Measurements from ENCODE around the gene LGMN.
A peak's percentile ranks its signal among the peaks of the same experiment; 100 is the strongest.

LGMN gene

DNA sequence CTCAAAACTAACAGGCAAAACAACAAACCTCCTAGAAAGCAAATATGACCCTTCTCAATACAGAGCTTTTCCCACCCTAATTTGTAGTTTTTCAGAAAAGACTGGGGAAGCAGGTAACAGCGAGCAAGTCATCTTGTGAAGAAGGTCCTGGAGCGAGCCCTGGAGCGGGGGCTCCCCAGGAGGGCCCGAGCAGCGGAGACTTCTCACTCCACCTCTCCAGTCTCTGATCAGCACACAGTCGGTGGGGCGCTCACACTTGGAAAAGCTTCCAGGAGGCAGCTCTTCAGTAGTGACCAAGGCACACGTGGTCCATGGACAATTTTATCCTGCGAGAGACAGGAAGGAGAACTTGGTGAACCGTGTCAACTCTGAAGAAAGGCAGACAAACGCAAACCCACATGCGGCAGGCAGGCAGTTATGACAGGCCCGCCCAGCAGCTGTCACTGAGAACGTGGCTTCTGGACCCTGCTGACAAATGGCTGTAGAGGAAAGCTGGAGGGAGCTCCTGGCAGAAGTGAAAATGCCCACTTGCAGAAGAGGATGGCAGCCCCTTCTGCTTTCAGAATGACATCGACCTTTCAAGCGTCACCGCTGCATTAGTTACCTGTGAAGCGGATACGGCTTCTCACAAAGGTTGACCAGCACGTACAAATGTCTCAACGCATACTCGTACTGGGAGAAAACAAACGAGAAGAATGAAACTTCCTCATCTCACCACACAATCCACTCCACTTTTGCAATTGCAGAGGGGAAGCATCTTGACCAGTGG lies 44.2 kb downstream of the LGMN start:
- DNase-seq (ENCODE audit: insufficient read length, low spot score) (no peak), FAIRE-seq (peak; percentile 99)
- TF ChIP-seq POU2F2 (IDR thresholded peaks at IDR 0.05; ENCODE audit: low read depth, low read length) (no peak), SPI1 (IDR thresholded peaks at IDR 0.05; ENCODE audit: low read depth, low read length) (peak; percentile 88)

DNA sequence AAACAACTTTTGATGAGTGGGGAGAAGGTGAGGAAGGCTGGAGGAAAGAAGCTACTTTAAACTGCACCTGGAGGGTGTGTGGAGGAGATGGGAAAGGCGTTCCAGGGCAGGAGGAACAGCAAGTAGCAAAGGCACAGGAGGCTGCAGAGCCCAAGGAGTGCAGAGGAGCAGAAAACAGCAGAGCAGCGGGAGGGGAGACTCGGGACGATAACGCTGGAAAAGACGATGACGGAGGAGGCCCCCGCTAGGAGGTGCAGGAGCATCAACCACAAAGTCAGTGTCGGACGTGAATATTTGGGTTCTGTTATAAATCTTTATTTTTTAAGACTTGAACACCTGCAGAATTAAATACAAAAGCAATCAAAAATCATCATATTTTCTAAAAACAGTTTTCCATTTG lies 44.9 kb downstream of the LGMN start:
- DNase-seq (ENCODE audit: insufficient read length, low spot score) (no peak), FAIRE-seq (no peak)
- TF ChIP-seq SPI1 (IDR thresholded peaks at IDR 0.05; ENCODE audit: low read depth, low read length) (no peak), PAX5 (IDR thresholded peaks at IDR 0.05; ENCODE audit: insufficient read depth, low read length, severe bottlenecking) (no peak), POLR2AphosphoS5 (IDR thresholded peaks at IDR 0.05; ENCODE audit: low read depth, low read length) (no peak), POLR2A (IDR thresholded peaks at IDR 0.05; ENCODE audit: low read depth, low read length) (no peak), TAF1 (IDR thresholded peaks at IDR 0.05; ENCODE audit: low read depth, low read length) (no peak), POU2F2 (IDR thresholded peaks at IDR 0.05; ENCODE audit: low read depth, low read length) (no peak)

DNA sequence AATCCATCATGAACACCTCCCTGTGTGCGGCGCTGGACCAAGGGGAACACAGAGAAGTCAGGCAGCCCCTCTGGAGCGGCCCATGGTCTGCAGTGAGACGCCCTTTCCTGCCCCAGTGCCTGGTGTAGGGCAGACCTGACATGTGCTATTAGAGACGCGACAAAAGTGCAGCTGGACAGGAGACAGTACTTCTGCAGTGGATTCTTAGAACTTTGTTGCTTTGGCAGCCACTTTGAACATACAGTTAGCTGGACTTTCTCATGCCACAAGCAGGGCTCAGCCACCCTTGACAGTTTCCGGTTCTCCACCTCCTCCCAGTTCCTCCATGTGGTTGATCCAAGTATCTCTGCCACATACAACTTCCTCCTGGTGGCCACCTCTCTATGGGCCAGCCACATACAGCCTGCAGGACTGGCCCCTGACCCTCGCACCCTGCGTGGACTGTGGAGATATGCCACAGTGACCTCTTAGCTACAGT lies 45.9 kb downstream of the LGMN start:
- DNase-seq (ENCODE audit: insufficient read length, low spot score) (no peak), FAIRE-seq (peak; percentile 67)

DNA sequence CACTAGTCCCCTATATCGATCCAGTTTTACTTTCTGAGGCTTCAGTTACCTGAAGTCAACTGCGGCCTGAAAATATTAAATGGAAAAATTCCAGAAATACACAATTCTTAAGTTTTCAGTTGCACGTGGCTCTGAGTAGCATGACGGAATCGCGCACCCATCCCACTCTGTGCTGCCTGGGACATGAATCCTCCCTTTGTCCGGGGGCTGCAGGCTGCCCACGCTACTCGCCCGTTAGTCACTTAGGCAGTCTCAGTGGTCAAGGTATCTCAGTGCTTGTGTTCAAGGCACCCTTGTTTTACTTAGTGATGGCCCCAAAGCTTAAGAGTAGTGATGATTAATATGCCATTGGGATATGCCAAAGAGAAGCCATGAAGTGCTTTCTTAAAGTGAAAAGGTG lies 46.6 kb downstream of the LGMN start:
- TF ChIP-seq POLR2AphosphoS5 (IDR thresholded peaks at IDR 0.05; ENCODE audit: low read depth, low read length) = no peak
- no peak for TF ChIP-seq SPI1 (IDR thresholded peaks at IDR 0.05; ENCODE audit: low read depth, low read length)
- no peak for TF ChIP-seq POLR2A (IDR thresholded peaks at IDR 0.05; ENCODE audit: low read depth, low read length)
- no peak for TF ChIP-seq PAX5 (IDR thresholded peaks at IDR 0.05; ENCODE audit: insufficient read depth, low read length, severe bottlenecking)
- TF ChIP-seq POU2F2 (IDR thresholded peaks at IDR 0.05; ENCODE audit: low read depth, low read length) = no peak
- TF ChIP-seq TAF1 (IDR thresholded peaks at IDR 0.05; ENCODE audit: low read depth, low read length) = no peak
- FAIRE-seq = no peak
- no peak for DNase-seq (ENCODE audit: insufficient read length, low spot score)

More for the DNA sequence above, 45.9 kb downstream of the LGMN start:
- TF ChIP-seq POLR2A (IDR thresholded peaks at IDR 0.05; ENCODE audit: low read depth, low read length) = no peak
- peak; percentile 10; the same call in 1 of the 2 replicates for TF ChIP-seq POU2F2 (IDR thresholded peaks at IDR 0.05; ENCODE audit: low read depth, low read length)
- TF ChIP-seq PAX5 (IDR thresholded peaks at IDR 0.05; ENCODE audit: insufficient read depth, low read length, severe bottlenecking) = peak; percentile 32
- no peak for TF ChIP-seq TAF1 (IDR thresholded peaks at IDR 0.05; ENCODE audit: low read depth, low read length)
- TF ChIP-seq POLR2AphosphoS5 (IDR thresholded peaks at IDR 0.05; ENCODE audit: low read depth, low read length) = no peak
- peak; percentile 77 for TF ChIP-seq SPI1 (IDR thresholded peaks at IDR 0.05; ENCODE audit: low read depth, low read length)

DNA sequence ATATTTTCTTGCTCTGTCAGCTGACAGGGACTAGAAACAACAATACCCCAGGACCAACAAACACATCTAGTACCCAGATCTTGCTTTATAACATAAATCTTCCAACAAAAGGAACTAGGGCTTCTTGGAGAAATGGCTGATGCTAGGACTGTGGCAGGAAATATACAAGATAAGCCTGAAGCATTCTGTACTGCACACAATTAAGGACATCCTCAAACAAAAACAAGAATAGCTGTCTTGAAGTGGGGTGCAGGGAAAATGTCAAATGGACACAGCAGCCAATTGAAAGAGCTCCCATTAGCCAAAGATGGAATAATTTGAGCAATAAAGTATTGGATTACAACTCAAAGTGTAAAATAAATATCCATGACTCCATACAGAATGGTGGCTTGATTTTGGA lies 50.0 kb downstream of the LGMN start:
- TF ChIP-seq PAX5 (IDR thresholded peaks at IDR 0.05; ENCODE audit: insufficient read depth, low read length, severe bottlenecking) = no peak
- TF ChIP-seq POLR2A (IDR thresholded peaks at IDR 0.05; ENCODE audit: low read depth, low read length) = no peak
- no peak for TF ChIP-seq SPI1 (IDR thresholded peaks at IDR 0.05; ENCODE audit: low read depth, low read length)
- no peak for TF ChIP-seq POLR2AphosphoS5 (IDR thresholded peaks at IDR 0.05; ENCODE audit: low read depth, low read length)
- TF ChIP-seq POU2F2 (IDR thresholded peaks at IDR 0.05; ENCODE audit: low read depth, low read length) = no peak
- TF ChIP-seq TAF1 (IDR thresholded peaks at IDR 0.05; ENCODE audit: low read depth, low read length) = no peak
- FAIRE-seq (no peak), DNase-seq (ENCODE audit: insufficient read length, low spot score) (no peak)

DNA sequence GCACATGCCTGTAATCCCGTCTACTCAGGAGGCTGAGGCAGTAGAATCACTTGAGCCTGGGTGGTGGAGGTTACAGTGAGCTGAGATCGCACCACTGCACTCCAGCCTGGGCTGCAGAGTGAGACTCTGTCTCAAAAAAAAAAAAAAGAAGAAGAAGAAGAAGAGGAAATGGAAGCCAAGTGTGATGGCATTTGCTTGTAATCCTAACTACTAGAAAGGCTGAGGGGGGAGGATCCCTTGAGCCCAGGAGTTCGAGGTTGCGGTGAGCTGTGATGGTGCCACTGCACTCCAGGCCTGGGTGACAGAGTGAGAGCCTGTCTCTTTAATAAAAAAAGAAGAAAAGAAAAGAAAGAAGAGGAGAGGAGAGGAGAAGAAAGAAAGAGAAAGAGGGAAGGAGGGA lies 52.1 kb downstream of the LGMN start:
- no peak for DNase-seq (ENCODE audit: insufficient read length, low spot score)
- TF ChIP-seq POU2F2 (IDR thresholded peaks at IDR 0.05; ENCODE audit: low read depth, low read length) = no peak
- TF ChIP-seq POLR2A (IDR thresholded peaks at IDR 0.05; ENCODE audit: low read depth, low read length) = no peak
- no peak for TF ChIP-seq SPI1 (IDR thresholded peaks at IDR 0.05; ENCODE audit: low read depth, low read length)
- no peak for FAIRE-seq

DNA sequence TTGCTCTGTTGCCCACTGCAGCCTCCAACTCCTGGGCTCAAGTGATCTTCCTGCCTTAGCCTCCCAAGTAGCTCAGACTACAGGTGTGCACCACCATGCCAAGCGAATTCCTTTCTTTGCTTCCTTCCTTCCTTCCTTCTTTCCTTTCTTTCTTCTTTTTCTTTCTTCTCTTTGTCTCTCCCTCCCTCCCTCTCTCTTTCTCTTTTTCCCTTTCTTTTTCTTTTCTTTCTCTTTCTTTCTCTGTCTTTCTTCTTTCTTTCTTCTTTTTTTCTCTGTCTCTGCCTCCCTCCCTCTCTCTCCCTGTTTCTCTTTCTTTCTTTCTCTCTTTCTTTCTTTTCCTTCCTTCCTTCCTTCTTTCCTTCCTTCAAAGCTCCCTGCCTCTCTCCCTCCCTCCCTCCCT lies 52.9 kb downstream of the LGMN start:
- TF ChIP-seq POLR2A (IDR thresholded peaks at IDR 0.05; ENCODE audit: low read depth, low read length) = no peak
- TF ChIP-seq PAX5 (IDR thresholded peaks at IDR 0.05; ENCODE audit: insufficient read depth, low read length, severe bottlenecking) = no peak
- no peak for TF ChIP-seq POLR2AphosphoS5 (IDR thresholded peaks at IDR 0.05; ENCODE audit: low read depth, low read length)
- TF ChIP-seq TAF1 (IDR thresholded peaks at IDR 0.05; ENCODE audit: low read depth, low read length) = no peak
- no peak for TF ChIP-seq POU2F2 (IDR thresholded peaks at IDR 0.05; ENCODE audit: low read depth, low read length)
- TF ChIP-seq SPI1 (IDR thresholded peaks at IDR 0.05; ENCODE audit: low read depth, low read length) = no peak
- DNase-seq (ENCODE audit: insufficient read length, low spot score) = no peak
- no peak for FAIRE-seq

DNA sequence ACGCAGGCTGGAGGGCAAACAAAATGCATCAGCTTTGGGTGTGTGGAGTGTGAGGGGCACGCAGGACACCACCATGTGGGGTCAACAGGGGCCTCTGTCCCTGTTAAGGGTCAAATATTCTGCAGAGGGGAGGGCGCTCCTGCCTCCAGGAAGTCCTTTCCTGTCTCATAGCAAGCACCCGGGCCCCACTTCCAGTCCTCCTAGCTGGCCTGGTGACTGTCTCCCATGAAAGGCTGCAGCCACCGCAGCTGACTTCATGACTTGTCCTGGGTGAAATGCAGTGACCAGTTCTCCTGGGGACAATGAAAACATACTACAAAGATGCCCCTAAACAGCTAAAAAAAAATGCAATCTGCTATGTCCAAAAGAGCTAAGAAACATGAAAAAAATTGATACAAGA lies 53.6 kb downstream of the LGMN start:
- DNase-seq (ENCODE audit: insufficient read length, low spot score) (no peak), FAIRE-seq (no peak)
- TF ChIP-seq POLR2A (IDR thresholded peaks at IDR 0.05; ENCODE audit: low read depth, low read length) (no peak), TAF1 (IDR thresholded peaks at IDR 0.05; ENCODE audit: low read depth, low read length) (no peak), SPI1 (IDR thresholded peaks at IDR 0.05; ENCODE audit: low read depth, low read length) (no peak), POU2F2 (IDR thresholded peaks at IDR 0.05; ENCODE audit: low read depth, low read length) (no peak), POLR2AphosphoS5 (IDR thresholded peaks at IDR 0.05; ENCODE audit: low read depth, low read length) (no peak), PAX5 (IDR thresholded peaks at IDR 0.05; ENCODE audit: insufficient read depth, low read length, severe bottlenecking) (no peak)

DNA sequence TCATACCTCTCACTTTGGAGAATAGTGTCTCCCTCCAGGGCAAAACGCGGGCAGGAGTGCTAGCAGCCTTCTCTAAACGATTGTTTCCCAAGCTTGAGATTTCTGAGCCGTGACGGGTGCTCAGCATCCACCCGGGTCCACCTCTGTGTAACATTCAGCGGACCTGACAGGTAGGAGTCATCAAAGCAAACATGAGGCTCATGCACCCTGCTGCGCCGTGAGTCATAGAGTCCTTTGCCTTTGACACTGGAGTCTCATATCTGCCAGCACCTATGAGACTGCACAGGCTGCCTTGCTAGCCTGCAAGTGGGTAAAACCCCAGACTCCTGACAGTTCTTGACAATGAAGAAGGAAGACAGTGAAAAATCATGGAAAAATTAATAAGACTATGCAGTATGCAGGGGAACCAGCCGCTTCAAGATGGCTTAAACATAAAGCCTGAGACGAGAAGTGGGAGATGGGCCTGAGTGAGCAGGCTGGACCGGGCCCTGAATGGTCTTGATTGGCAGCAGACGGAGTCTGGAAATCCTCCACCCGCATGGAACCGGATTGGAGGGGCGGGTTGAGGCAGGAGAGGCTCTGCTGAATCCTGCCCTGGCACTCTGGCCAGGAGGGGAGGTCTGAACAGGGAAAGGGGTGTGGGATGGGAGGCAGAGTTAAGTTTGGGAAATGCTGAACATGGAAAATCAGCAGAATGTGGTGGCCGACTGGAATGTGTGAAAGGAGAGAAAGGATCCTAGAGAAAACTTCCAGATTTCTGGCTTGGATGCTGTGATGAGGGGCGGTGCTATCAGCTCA lies 54.2 kb downstream of the LGMN start:
- DNase-seq (ENCODE audit: insufficient read length, low spot score) (no peak), FAIRE-seq (no peak)
- TF ChIP-seq TAF1 (IDR thresholded peaks at IDR 0.05; ENCODE audit: low read depth, low read length) (no peak), POU2F2 (IDR thresholded peaks at IDR 0.05; ENCODE audit: low read depth, low read length) (no peak), PAX5 (IDR thresholded peaks at IDR 0.05; ENCODE audit: insufficient read depth, low read length, severe bottlenecking) (no peak), SPI1 (IDR thresholded peaks at IDR 0.05; ENCODE audit: low read depth, low read length) (no peak), POLR2AphosphoS5 (IDR thresholded peaks at IDR 0.05; ENCODE audit: low read depth, low read length) (no peak), POLR2A (IDR thresholded peaks at IDR 0.05; ENCODE audit: low read depth, low read length) (no peak)
